B cell (primary cell): Measurements from ENCODE around the gene ASIC4. TPM values are rescaled to one million over a fixed set of nuclear protein-coding genes. Genes with fewer than 3 reads are reported as not detected.

Experiments used
- ATAC-seq: fragments of 200-7000 bp; cut with Tn5 transposase; one replicate; pipeline ENCODE4 v1.10.0; 2021; ENCODE audit warnings: low read depth, mild to moderate bottlenecking, moderate number of reproducible peaks, moderate library complexity
- CTCF ChIA-PET: fragments of 350-600 bp; sonication (Branson Sonifier 250); formaldehyde crosslinking; loops from one replicate; lab custom pipeline; 2021; ENCODE audit warnings: antibody characterized with exemption, inconsistent platforms; lab: Charles Lee
- POLR2A ChIA-PET: fragments of 350-600 bp; sonication (Branson Sonifier 250); formaldehyde crosslinking; loops from one replicate; lab custom pipeline; 2021; ENCODE audit warnings: antibody characterized with exemption; lab: Charles Lee
- DNase-seq: peaks from one replicate; pipeline ENCODE4 v3.0.0; 2013
- H2AFZ ChIP-seq: 2 replicates; pipeline ENCODE4 v1.6.1; 2012; ENCODE audit warnings: mild to moderate bottlenecking, low read depth, low read length; ENCODE audit not compliant: insufficient read depth, poor library complexity, severe bottlenecking
- H3K27ac ChIP-seq, 2 donors: 1 replicate in 1 of 2; 2 replicates in 1 of 2; pipeline ENCODE4 v1.5.1; 2012 to 2013; ENCODE audit warnings: low read length in 2 of 2, mild to moderate bottlenecking in 2 of 2, moderate library complexity in 1 of 2
- H3K27me3 ChIP-seq, 4 experiments: fragments of 200-600 bp in 1 of 4; sonication (generic) in 1 of 4; replicated peaks in 1 of 4; 1 replicate in 2 of 4; 2 replicates in 2 of 4; pipeline versions ENCODE4 v1.6.1 to v1.7.0; 2013 to 2016; ENCODE audit warnings: low read length in 3 of 4, mild to moderate bottlenecking in 2 of 4, mixed read lengths in 1 of 4, moderate library complexity in 1 of 4; ENCODE audit not compliant: insufficient read depth in 4 of 4, control insufficient read depth in 3 of 4; ENCODE audit errors: control extremely low read depth in 1 of 4
- H3K36me3 ChIP-seq, 2 experiments: replicated peaks in 1 of 2; 1 replicate in 1 of 2; 2 replicates in 1 of 2; pipeline versions ENCODE4 v1.6.1 to v1.7.1; 2013; ENCODE audit warnings: low read length in 1 of 2; ENCODE audit not compliant: insufficient read depth in 2 of 2, control insufficient read depth in 1 of 2; ENCODE audit errors: control extremely low read depth in 1 of 2, extremely low read depth in 1 of 2
- H3K4me1 ChIP-seq, 2 donors: fragments of 200-600 bp in 1 of 2; sonication (generic) in 1 of 2; 1 replicate in 1 of 2; 2 replicates in 1 of 2; pipeline versions ENCODE4 v1.5.1 to v1.6.1; 2013 to 2017; ENCODE audit warnings: low read length in 2 of 2; ENCODE audit not compliant: control insufficient read depth in 2 of 2, insufficient read depth in 2 of 2
- H3K4me2 ChIP-seq: replicated peaks from 2 replicates; pipeline ENCODE3; 2012; ENCODE audit warnings: mild to moderate bottlenecking, low read depth, low read length; ENCODE audit not compliant: poor library complexity, severe bottlenecking
- H3K4me3 ChIP-seq, 5 experiments: fragments of 200-600 bp in 1 of 5; sonication (generic) in 1 of 5; 1 replicate in 3 of 5; 2 replicates in 2 of 5; pipeline versions ENCODE4 v1.5.1 to v1.7.0; 2011 to 2016; ENCODE audit warnings: low read length in 4 of 5, mild to moderate bottlenecking in 4 of 5, low read depth in 2 of 5, control low read depth in 1 of 5, moderate library complexity in 1 of 5; ENCODE audit not compliant: insufficient read depth in 1 of 5; ENCODE audit errors: control extremely low read depth in 1 of 5, extremely low read depth in 1 of 5
- H3K79me2 ChIP-seq: fragments of 200-600 bp; sonication (generic); one replicate; pipeline ENCODE4 v1.6.0; 2016; ENCODE audit warnings: low read length; ENCODE audit not compliant: control insufficient read depth, insufficient read depth
- H3K9ac ChIP-seq: fragments of 200-600 bp; sonication (generic); 2 replicates; pipeline ENCODE4 v1.6.1; 2017; ENCODE audit warnings: mild to moderate bottlenecking, low read length, moderate library complexity
- H3K9me3 ChIP-seq, 3 donors: one replicate each; pipeline versions ENCODE4 v1.6.1 to v1.7.1; 2013; ENCODE audit warnings: low read length in 2 of 3; ENCODE audit not compliant: control insufficient read depth in 2 of 3, insufficient read depth in 1 of 3; ENCODE audit errors: control extremely low read depth in 1 of 3
- H4K20me1 ChIP-seq: 2 replicates; pipeline ENCODE4 v1.6.0; 2012; ENCODE audit warnings: mild to moderate bottlenecking, low read length; ENCODE audit not compliant: insufficient read depth, control insufficient read depth, poor library complexity, severe bottlenecking
- H3K27ac Mint-ChIP-seq: one replicate; pipeline ENCODE4 v1.8.0; 2021; ENCODE audit warnings: mixed read lengths
- H3K27me3 Mint-ChIP-seq: one replicate; pipeline ENCODE4 v1.8.0; 2021; ENCODE audit warnings: mixed read lengths
- H3K4me1 Mint-ChIP-seq: one replicate; pipeline ENCODE4 v1.8.0; 2021; ENCODE audit warnings: mixed read lengths
- H3K4me3 Mint-ChIP-seq: one replicate; pipeline ENCODE4 v1.8.0; 2021; ENCODE audit warnings: mixed read lengths
- H3K9me3 Mint-ChIP-seq: one replicate; pipeline ENCODE4 v1.8.0; 2022; ENCODE audit warnings: mixed read lengths; ENCODE audit not compliant: insufficient read depth
- CTCF ChIP-seq: fragments of 200-600 bp; IDR thresholded peaks from one replicate; pipeline ENCODE4 v1.8.0; 2022; ENCODE audit warnings: antibody characterized with exemption, mild to moderate bottlenecking
- EZH2 ChIP-seq: IDR thresholded peaks from 2 replicates; pipeline ENCODE4 v1.6.1; 2012; ENCODE audit warnings: borderline replicate concordance, low read depth, mild to moderate bottlenecking, moderate library complexity, low read length; ENCODE audit not compliant: insufficient read depth, poor library complexity, severe bottlenecking
- WGBS: methylation state at CpG from one replicate; pipeline ENCODE4 v1.1.5; 2013; ENCODE audit warnings: missing lambda C conversion rate; ENCODE audit not compliant: insufficient coverage; 5-methylcytosine and 5-hydroxymethylcytosine counted together
- intact Hi-C: fragments of 100-400 bp; cut with micrococcal nuclease; formaldehyde crosslinking; loops from one replicate; pipeline ENCODE4 v1.10.0; 2022
- polyA plus RNA-seq: library from polyadenylated mRNA; depleted of rRNA; stranded (reverse); fragments of >200 nt; gene quantifications from 2 replicates; pipeline ENCODE4 v1.2.3, GENCODE V29; 2012
- total RNA-seq, 2 donors: library from RNA; stranded (reverse); fragments of 120-200 nt in 1 of 2; gene quantifications; 1 replicate in 1 of 2; 2 replicates in 1 of 2; pipeline versions ENCODE4 v1.2.3 to v1.2.4, GENCODE V29; 2013 to 2022

ASIC4 gene
- total and polyA plus RNA-seq, 2 donors (not counting 1 experiment from before 2014, with no cell fraction given), result not detected

DNA sequence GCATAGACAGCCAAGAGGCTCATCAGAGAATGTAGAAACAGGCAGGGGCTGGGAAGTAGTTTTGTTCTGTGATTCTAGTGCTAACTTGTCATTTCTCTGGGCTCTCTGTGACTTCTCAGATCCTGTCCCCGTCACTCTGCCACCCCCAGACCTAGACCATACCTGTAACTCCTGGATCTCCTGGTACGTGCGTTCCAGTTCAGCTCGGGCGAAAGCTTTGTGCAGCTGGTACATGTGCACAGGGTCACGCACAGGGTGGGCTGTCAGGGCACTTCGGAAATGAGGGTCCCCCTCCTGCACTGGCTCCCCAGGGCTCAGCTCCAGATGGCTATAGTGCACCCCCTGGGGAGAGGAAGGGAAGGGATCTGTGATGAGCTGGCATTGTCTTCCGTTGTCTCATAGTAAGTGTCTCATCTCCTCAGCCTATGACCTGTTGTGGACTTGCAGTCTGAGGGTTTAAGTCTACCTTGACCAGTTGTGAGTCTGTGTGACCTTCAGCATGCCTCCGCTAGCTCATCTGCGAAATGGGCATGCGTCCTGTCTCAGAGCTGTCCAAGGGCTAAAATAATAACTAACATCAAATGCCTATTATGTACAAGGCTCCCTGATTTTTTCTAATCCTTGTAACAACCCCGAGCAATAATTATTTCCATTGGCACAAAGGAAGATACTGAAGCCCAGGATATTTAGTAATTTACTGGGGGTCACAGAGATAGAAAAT lies 26.7 kb downstream of the ASIC4 start:
- POLR2A ChIA-PET, result no interaction called here
- peak overlapping the region; percentile 98 for H3K4me2 ChIP-seq
- peaks cover 29 to 31% of the 10 kb centered on the region in 2 donors for H3K4me1 ChIP-seq
- ATAC-seq (no peak), DNase-seq (no peak)
- no peak overlapping the region for H3K27ac Mint-ChIP-seq
- H4K20me1 ChIP-seq, result no peaks in the 10 kb centered on the region
- H3K27me3 ChIP-seq, result peaks cover 0 to 85% (median 23%) of the 10 kb centered on the region in 4 experiments
- H3K9ac ChIP-seq, result no peak overlapping the region
- H3K27me3 Mint-ChIP-seq, result peaks cover 24% of the 10 kb centered on the region
- H3K27ac ChIP-seq, result no peak overlapping the region
- 89% methylated on average over 7 of the region's 12 CpGs for WGBS
- peaks cover 24% of the 10 kb centered on the region for H3K4me1 Mint-ChIP-seq
- no peaks in the 10 kb centered on the region for H3K9me3 Mint-ChIP-seq
- H3K4me3 ChIP-seq, result peak overlapping the region in 1 of 5 experiments; percentile 53
- H3K79me2 ChIP-seq, result no peaks in the 10 kb centered on the region
- peak overlapping the region; percentile 57 for H3K4me3 Mint-ChIP-seq
- intact Hi-C loops, result loop anchor here (1.0 kb wide), 1 partner anchor 101 kb away; no protein-coding TSS in a partner anchor
- no peak for TF ChIP-seq EZH2
- TF ChIP-seq CTCF, result no peak
- CTCF ChIA-PET, result interaction anchor here (0.6 to 3.5 kb wide), 14 partner anchors 9 to 191 kb away, joined by 3 to 29 read pairs (median 3); no protein-coding TSS in a partner anchor
- H3K9me3 ChIP-seq, result peaks cover 0 to 22% (median 0%) of the 10 kb centered on the region in 3 donors
- H2AFZ ChIP-seq, result no peak overlapping the region
- no peaks in the 10 kb centered on the region for H3K36me3 ChIP-seq
